Right cardiac atrium (tissue), 5 donors: ENCODE data around the gene SATB1. TPM values are rescaled to one million over a fixed set of nuclear protein-coding genes. Genes with fewer than 3 reads are reported as not detected.

Experiments
- ATAC-seq, 2 donors: fragments of 200-7000 bp; cut with Tn5 transposase; one replicate each; pipeline versions ENCODE4 v1.8.0 to v1.9.1; 2020; ENCODE audit warnings: moderate library complexity in 2 of 2, mild to moderate bottlenecking in 1 of 2
- DNase-seq, 3 donors: peaks; one replicate each; pipeline ENCODE4 v3.0.0-alpha.2; 2020
- H3K27ac ChIP-seq: one replicate; pipeline ENCODE4 v1.5.1; 2013; ENCODE audit warnings: mild to moderate bottlenecking, low read length, control low read depth, moderate library complexity
- H3K27me3 ChIP-seq: one replicate; pipeline ENCODE4 v1.6.1; 2013; ENCODE audit not compliant: control insufficient read depth, insufficient read depth
- H3K4me1 ChIP-seq: one replicate; pipeline ENCODE4 v1.6.1; 2013; ENCODE audit warnings: low read length; ENCODE audit not compliant: control insufficient read depth, insufficient read depth
- H3K4me3 ChIP-seq: one replicate; pipeline ENCODE4 v1.5.1; 2013; ENCODE audit warnings: low read length, control low read depth
- H3K9me3 ChIP-seq: one replicate; pipeline ENCODE4 v1.6.1; 2013; ENCODE audit warnings: low read length; ENCODE audit not compliant: control insufficient read depth
- WGBS: extraction: QIAGEN DNeasy Blood & Tissue Kit; methylation state at CpG from one replicate; pipeline ENCODE4 v1.1.7; 2013; 5-methylcytosine and 5-hydroxymethylcytosine counted together
- intact Hi-C, 4 donors: fragments of 100-400 bp; cut with DNase I; formaldehyde crosslinking; loops; one replicate each; pipeline versions ENCODE4 v1.11.0 to v1.14.0; 2022 to 2023
- polyA plus RNA-seq: library from polyadenylated mRNA; stranded (reverse); fragments of 200-250 nt; gene quantifications from one replicate; pipeline ENCODE4 v1.2.3, GENCODE V29; 2013
- total RNA-seq, 4 donors: library from RNA; stranded (reverse); fragmentation: NEBNext Ultra II Directional; extraction: Animal tissue kit (Norgen Biotek cat#: 25700); gene quantifications; one replicate each; pipeline ENCODE4 v1.2.1, GENCODE V29; 2021
- donor health status: healthy with polysubstance abuse.
- donor health status: DM: no; HTN: yes; CAD: no.
- donor health status: DM: no; HTN: no; CAD: no.
- donor health status: DM: no; HTN: yes; CAD: no; lungs with severe emphysema.
- donor health status: DM: yes; HTN: yes; CAD: no.

The SATB1 gene
- total and polyA plus RNA-seq, 5 donors = 21.5 to 48.3 (median 37.7) TPM

- ATAC-seq (no peak), DNase-seq (no peak)
- Histone ChIP-seq H3K4me3 (no peak overlapping the region), H3K9me3 (no peaks in the 10 kb centered on the region), H3K27ac (no peak overlapping the region), H3K27me3 (no peaks in the 10 kb centered on the region), H3K4me1 (no peaks in the 10 kb centered on the region)
- intact Hi-C loops = no loop called here
- 83% methylated on average over 2 of the region's 2 CpGs for WGBS
These were observed 46.9 kb downstream of the SATB1 start for GRCh38 chr3:18378218-18378617.

GRCh38 chr3:18376682-18377081 is 48.5 kb downstream of the SATB1 start:
- DNase-seq = no peak
- H3K9me3 ChIP-seq = no peaks in the 10 kb centered on the region
- intact Hi-C loops = no loop called here
- no peak overlapping the region for H3K27ac ChIP-seq
- WGBS = 97% methylated on average over 3 of the region's 3 CpGs
- no peak overlapping the region for H3K4me3 ChIP-seq
- H3K27me3 ChIP-seq = no peaks in the 10 kb centered on the region
- H3K4me1 ChIP-seq = no peaks in the 10 kb centered on the region
- ATAC-seq = no peak

GRCh38 chr3:18372786-18373405 is 52.2 kb downstream of the SATB1 start:
- DNase-seq (no peak), ATAC-seq (no peak)
- 85% methylated on average over 4 of the region's 4 CpGs for WGBS
- H3K27ac ChIP-seq = no peak overlapping the region
- no peak overlapping the region for H3K4me3 ChIP-seq
- peaks cover 2% of the 10 kb centered on the region for H3K4me1 ChIP-seq
- H3K9me3 ChIP-seq = no peaks in the 10 kb centered on the region
- intact Hi-C loops = no loop called here
- H3K27me3 ChIP-seq = no peaks in the 10 kb centered on the region

- no peak overlapping the region for H3K4me3 ChIP-seq
- 95% methylated on average over 7 of the region's 7 CpGs for WGBS
- intact Hi-C loops = no loop called here
- no peaks in the 10 kb centered on the region for H3K27me3 ChIP-seq
- no peak for ATAC-seq
- no peak overlapping the region for H3K27ac ChIP-seq
- no peak for DNase-seq
- no peaks in the 10 kb centered on the region for H3K9me3 ChIP-seq
- peaks cover 2% of the 10 kb centered on the region for H3K4me1 ChIP-seq
These were observed 54.5 kb downstream of the SATB1 start for GRCh38 chr3:18370672-18371071.

- no peak overlapping the region for H3K4me3 ChIP-seq
- no peaks in the 10 kb centered on the region for H3K27me3 ChIP-seq
- no peaks in the 10 kb centered on the region for H3K9me3 ChIP-seq
- ATAC-seq = no peak
- intact Hi-C loops = no loop called here
- H3K4me1 ChIP-seq = peaks cover 2% of the 10 kb centered on the region
- no peak for DNase-seq
- no peak overlapping the region for H3K27ac ChIP-seq
- 82% methylated on average over 13 of the region's 13 CpGs for WGBS
These were observed 55.5 kb downstream of the SATB1 start for GRCh38 chr3:18369551-18370185.

- no peak overlapping the region for H3K4me3 ChIP-seq
- H3K27me3 ChIP-seq = no peaks in the 10 kb centered on the region
- 90% methylated on average over 3 of the region's 3 CpGs for WGBS
- H3K4me1 ChIP-seq = peaks cover 2% of the 10 kb centered on the region
- H3K27ac ChIP-seq = no peak overlapping the region
- ATAC-seq (no peak), DNase-seq (no peak)
- H3K9me3 ChIP-seq = no peaks in the 10 kb centered on the region
- intact Hi-C loops = no loop called here
These were observed 58.9 kb downstream of the SATB1 start for GRCh38 chr3:18366258-18366657.

- Histone ChIP-seq H3K9me3 (no peaks in the 10 kb centered on the region), H3K27me3 (no peaks in the 10 kb centered on the region), H3K27ac (no peak overlapping the region), H3K4me1 (no peaks in the 10 kb centered on the region), H3K4me3 (no peak overlapping the region)
- intact Hi-C loops = no loop called here
- WGBS = 98% methylated on average over 2 of the region's 2 CpGs
- ATAC-seq = no peak
- DNase-seq = no peak
These were observed 61.8 kb downstream of the SATB1 start for GRCh38 chr3:18363338-18363737.

- Histone ChIP-seq H3K4me3 (no peak overlapping the region), H3K4me1 (no peaks in the 10 kb centered on the region), H3K9me3 (no peaks in the 10 kb centered on the region), H3K27me3 (no peaks in the 10 kb centered on the region), H3K27ac (no peak overlapping the region)
- intact Hi-C loops = no loop called here
- ATAC-seq = no peak
- DNase-seq = no peak
These were observed 67.4 kb downstream of the SATB1 start for GRCh38 chr3:18357747-18358146.

GRCh38 chr3:18355832-18356231 is 69.3 kb downstream of the SATB1 start:
- Histone ChIP-seq H3K4me3 (no peak overlapping the region), H3K9me3 (no peaks in the 10 kb centered on the region), H3K27ac (no peak overlapping the region), H3K4me1 (no peaks in the 10 kb centered on the region), H3K27me3 (no peaks in the 10 kb centered on the region)
- 91% methylated on average over 2 of the region's 2 CpGs for WGBS
- ATAC-seq = no peak
- intact Hi-C loops = no loop called here
- no peak for DNase-seq

GRCh38 chr3:18354701-18355100 is 70.4 kb downstream of the SATB1 start:
- intact Hi-C loops = no loop called here
- 76% methylated on average over 5 of the region's 5 CpGs for WGBS
- no peaks in the 10 kb centered on the region for H3K27me3 ChIP-seq
- no peaks in the 10 kb centered on the region for H3K9me3 ChIP-seq
- H3K4me1 ChIP-seq = no peaks in the 10 kb centered on the region
- H3K4me3 ChIP-seq = no peak overlapping the region
- DNase-seq = no peak
- no peak overlapping the region for H3K27ac ChIP-seq
- no peak for ATAC-seq

- Histone ChIP-seq H3K4me1 (no peaks in the 10 kb centered on the region), H3K9me3 (no peaks in the 10 kb centered on the region), H3K4me3 (no peak overlapping the region), H3K27ac (no peak overlapping the region), H3K27me3 (no peaks in the 10 kb centered on the region)
- peak in 1 of 3 donors; percentile 62 for DNase-seq
- intact Hi-C loops = no loop called here
- ATAC-seq = peak; percentile 46 to 55
- 75% methylated on average over 12 of the region's 12 CpGs for WGBS
These were observed 73.1 kb downstream of the SATB1 start for GRCh38 chr3:18351823-18352744.
